Upper lobe of left lung (tissue), 4 donors: ENCODE data around the gene EFCAB5.

Source experiments
- CTCF ChIP-seq, 6 experiments: fragments of 450-650 bp in 4 of 6; fragments of 200-600 bp in 2 of 6; sonication (generic) in 2 of 6; IDR thresholded peaks; one replicate each; pipeline ENCODE4 v1.5.1; 2016 to 2019; ENCODE audit warnings: antibody characterized with exemption in 6 of 6
- EP300 ChIP-seq, 4 donors: sonication (generic); formaldehyde crosslinking; IDR thresholded peaks; one replicate each; pipeline ENCODE4 v1.5.1; 2017; ENCODE audit warnings: antibody characterized with exemption in 4 of 4, control low read depth in 2 of 4
- POLR2A ChIP-seq, 4 donors: fragments of 450-650 bp; IDR thresholded peaks; one replicate each; pipeline ENCODE4 v1.5.1; 2016 to 2017; ENCODE audit warnings: antibody characterized with exemption in 4 of 4, mild to moderate bottlenecking in 2 of 4
- POLR2AphosphoS5 ChIP-seq, 2 donors: sonication (generic); formaldehyde crosslinking; IDR thresholded peaks; one replicate each; pipeline ENCODE4 v1.5.1; 2017; ENCODE audit warnings: antibody characterized with exemption in 2 of 2

GRCh38 chr17:30064738-30065137 is 123.3 kb downstream of the EFCAB5 start:
- TF ChIP-seq POLR2A (IDR thresholded peaks at IDR 0.05) (no peak), CTCF (IDR thresholded peaks at IDR 0.05) (no peak), EP300 (IDR thresholded peaks at IDR 0.05) (no peak), POLR2AphosphoS5 (IDR thresholded peaks at IDR 0.05) (no peak)
